Esophagus mucosa (tissue), 1 donor: Measurements from ENCODE around the gene LRRC8B. TPM values are rescaled to one million over a fixed set of nuclear protein-coding genes. Genes with fewer than 3 reads are reported as not detected.
"Not testable (repeated sequence)": the region's sequence is repeated elsewhere in the genome, so short reads cannot be mapped to it uniquely, and the experiment has no call there.

Experiments used
- ATAC-seq: fragments of 200-7000 bp; cut with Tn5 transposase; one replicate; pipeline ENCODE4 v1.9.1; 2020
- total RNA-seq: library from RNA; stranded (reverse); gene quantifications from one replicate; pipeline ENCODE4 v1.2.4, GENCODE V29; 2023
- donor health status: DM: yes; HTN: yes; CAD: no.

Gene LRRC8B
- total RNA-seq, 1 donor from 2014 or later, result 19.6 TPM

- ATAC-seq, result peak; percentile 12
These were observed 85.3 kb downstream of the LRRC8B start for GRCh38 chr1:89609781-89610456.

GRCh38 chr1:89610457-89611011 is 85.9 kb downstream of the LRRC8B start:
- ATAC-seq, result peak; percentile 11

GRCh38 chr1:89611721-89612120 is 87.1 kb downstream of the LRRC8B start:
- ATAC-seq, result no peak

GRCh38 chr1:89613928-89614327 is 89.3 kb downstream of the LRRC8B start:
- no peak for ATAC-seq

GRCh38 chr1:89615676-89616598 is 91.3 kb downstream of the LRRC8B start:
- peak; percentile 73 for ATAC-seq

- ATAC-seq, result peak; percentile 81
These were observed 92.4 kb downstream of the LRRC8B start for GRCh38 chr1:89616844-89617627.

GRCh38 chr1:89620664-89621063 is 96.0 kb downstream of the LRRC8B start:
- ATAC-seq, result no peak

GRCh38 chr1:89622895-89623294 is 98.3 kb downstream of the LRRC8B start:
- ATAC-seq, result no peak

GRCh38 chr1:89624314-89624713 is 99.7 kb downstream of the LRRC8B start:
- ATAC-seq, result no peak

GRCh38 chr1:89624715-89625323 is 100.2 kb downstream of the LRRC8B start:
- ATAC-seq, result no peak

- no peak for ATAC-seq
These were observed 103.0 kb downstream of the LRRC8B start for GRCh38 chr1:89627596-89627962.

GRCh38 chr1:89629146-89629545 is 104.5 kb downstream of the LRRC8B start:
- ATAC-seq, result no peak

- not testable (repeated sequence) for ATAC-seq
These were observed 105.0 kb downstream of the LRRC8B start for GRCh38 chr1:89629600-89629999.

GRCh38 chr1:89630048-89630447 is 105.4 kb downstream of the LRRC8B start:
- no peak for ATAC-seq

- ATAC-seq, result no peak
These were observed 107.4 kb downstream of the LRRC8B start for GRCh38 chr1:89631816-89632656.

GRCh38 chr1:89632657-89633247 is 108.1 kb downstream of the LRRC8B start, which contains the start of gene LRRC8C:
LRRC8C (plus strand) TSS chr1:89633120; CDS start chr1:89686474, 53,354 bp downstream.
- peak; percentile 91 for ATAC-seq

GRCh38 chr1:89633248-89633799 is 108.7 kb downstream of the LRRC8B start:
- peak; percentile 69 for ATAC-seq

GRCh38 chr1:89633800-89634625 is 109.4 kb downstream of the LRRC8B start:
- no peak for ATAC-seq
